ENCODE measurements around the gene GPR34.
"Not testable (repeated sequence)": the region's sequence is repeated elsewhere in the genome, so short reads cannot be mapped to it uniquely, and the experiment has no call there.

Gene GPR34

GRCh38 chrX:41688835-41689234, at the start of gene GPR34:
Gene GPR34 (plus strand): TSS chrX:41688973. CDS start chrX:41695634, 6,661 bp downstream.
- DNase-seq, result no peak

- DNase-seq, result not testable (repeated sequence)
These were observed 42.6 kb upstream of the GPR34 start for GRCh38 chrX:41646201-41646600.

GRCh38 chrX:41653125-41653524, 35.6 kb upstream of the GPR34 start:
- no peak for DNase-seq

- no peak for DNase-seq
These were observed 33.7 kb upstream of the GPR34 start for GRCh38 chrX:41655101-41655500.

- no peak for DNase-seq
These were observed 33.1 kb upstream of the GPR34 start for GRCh38 chrX:41655631-41656030.

- no peak for DNase-seq
These were observed 27.2 kb upstream of the GPR34 start for GRCh38 chrX:41661366-41662095.

- no peak for DNase-seq
These were observed 24.3 kb upstream of the GPR34 start for GRCh38 chrX:41664375-41664901.

- no peak for DNase-seq
These were observed 23.9 kb upstream of the GPR34 start for GRCh38 chrX:41664908-41665307.

GRCh38 chrX:41665686-41666085, 23.1 kb upstream of the GPR34 start:
- no peak for DNase-seq

- no peak for DNase-seq
These were observed 22.5 kb upstream of the GPR34 start for GRCh38 chrX:41666251-41666650.

- DNase-seq, result no peak
These were observed 21.1 kb upstream of the GPR34 start for GRCh38 chrX:41667631-41668030.

GRCh38 chrX:41670112-41670511, 18.7 kb upstream of the GPR34 start:
- DNase-seq, result no peak

- DNase-seq, result no peak
These were observed 17.7 kb upstream of the GPR34 start for GRCh38 chrX:41671082-41671481.

- DNase-seq, result no peak
These were observed 16.1 kb upstream of the GPR34 start for GRCh38 chrX:41672643-41673042.

GRCh38 chrX:41676361-41676760, 12.4 kb upstream of the GPR34 start:
- DNase-seq, result not testable (repeated sequence)

GRCh38 chrX:41677183-41678060, 11.4 kb upstream of the GPR34 start:
- no peak for DNase-seq

- DNase-seq, result no peak
These were observed 4.6 kb upstream of the GPR34 start for GRCh38 chrX:41684138-41684537.

GRCh38 chrX:41684940-41685339, 3.8 kb upstream of the GPR34 start:
- DNase-seq, result no peak

GRCh38 chrX:41686788-41687187, 2.0 kb upstream of the GPR34 start:
- DNase-seq, result no peak

GRCh38 chrX:41688156-41688555, 617 bp upstream of the GPR34 start:
- no peak for DNase-seq

- DNase-seq, result no peak
These were observed 938 bp downstream of the GPR34 start for GRCh38 chrX:41689711-41690110.

GRCh38 chrX:41692162-41692749, 3.5 kb downstream of the GPR34 start:
- no peak for DNase-seq

GRCh38 chrX:41693024-41693423, 4.3 kb downstream of the GPR34 start:
- DNase-seq, result no peak

GRCh38 chrX:41695426-41695825, 6.7 kb downstream of the GPR34 start:
- no peak for DNase-seq

All from NCI-H2081 treated with DMSO at 0.1 percent for 48 hours (cell line).